HepG2 (cell line): Measurements from ENCODE around the gene SDCCAG8. TPM values are rescaled to one million over a fixed set of nuclear protein-coding genes. Genes with fewer than 3 reads are reported as not detected.
A peak's percentile ranks its signal among the peaks of the same experiment; 100 is the strongest.

Experiments used
- ARNT2 ChIP-seq: sonication (generic); formaldehyde crosslinking; IDR thresholded peaks from 2 replicates; pipeline ENCODE4 v1.8.0; 2022; ENCODE audit warnings: mild to moderate bottlenecking, low read depth, missing genetic modification reagents, moderate library complexity
- BCL3 ChIP-seq: sonication (generic); formaldehyde crosslinking; IDR thresholded peaks from 2 replicates; pipeline ENCODE4 v1.5.1; 2020; ENCODE audit warnings: mild to moderate bottlenecking, missing genetic modification reagents, moderate library complexity
- CSRNP2 ChIP-seq: sonication (generic); formaldehyde crosslinking; conservative IDR thresholded peaks from 2 replicates; pipeline ENCODE4 v1.8.0; 2022; ENCODE audit warnings: low read depth, missing genetic modification reagents
- GATAD2A ChIP-seq: IDR thresholded peaks from 2 replicates; pipeline ENCODE4 v1.6.1; 2016
- HOXA9 ChIP-seq: sonication (generic); formaldehyde crosslinking; IDR thresholded peaks from 2 replicates; pipeline ENCODE4 v1.8.1; 2022; ENCODE audit warnings: missing genetic modification reagents, mild to moderate bottlenecking, moderate library complexity, borderline replicate concordance
- MIER3 ChIP-seq: IDR thresholded peaks from 2 replicates; pipeline ENCODE4 v1.6.1; 2016; ENCODE audit warnings: missing compliant biosample characterization, borderline replicate concordance
- MLX ChIP-seq: IDR thresholded peaks from 2 replicates; pipeline ENCODE4 v1.6.1; 2016
- NFYB ChIP-seq: sonication (generic); formaldehyde crosslinking; IDR thresholded peaks from 2 replicates; pipeline ENCODE4 v1.4.0; 2020; ENCODE audit warnings: missing genetic modification reagents
- PHF20 ChIP-seq: sonication (generic); formaldehyde crosslinking; IDR thresholded peaks from 2 replicates; pipeline ENCODE4 v1.5.0; 2020; ENCODE audit warnings: mild to moderate bottlenecking, missing genetic modification reagents
- REPIN1 ChIP-seq: sonication (generic); formaldehyde crosslinking; IDR thresholded peaks from 2 replicates; pipeline ENCODE4 v1.8.0; 2022; ENCODE audit warnings: missing genetic modification reagents, low read depth, mild to moderate bottlenecking, borderline replicate concordance
- SP4 ChIP-seq: sonication (generic); formaldehyde crosslinking; IDR thresholded peaks from 2 replicates; pipeline ENCODE4 v1.8.1; 2023; ENCODE audit warnings: mild to moderate bottlenecking, missing genetic modification reagents
- ZBTB43 ChIP-seq: sonication (generic); formaldehyde crosslinking; conservative IDR thresholded peaks from 2 replicates; pipeline ENCODE4 v1.4.0; 2020; ENCODE audit warnings: missing genetic modification reagents
- ZFP91 ChIP-seq: sonication (generic); formaldehyde crosslinking; IDR thresholded peaks from 2 replicates; pipeline ENCODE4 v1.9.0; 2022; ENCODE audit warnings: missing genetic modification reagents, mild to moderate bottlenecking, borderline replicate concordance
- ZNF549 ChIP-seq: sonication (generic); formaldehyde crosslinking; IDR thresholded peaks from 2 replicates; pipeline ENCODE4 v1.5.0; 2020; ENCODE audit warnings: missing genetic modification reagents
- ZNF574 ChIP-seq: sonication (generic); formaldehyde crosslinking; IDR thresholded peaks from 2 replicates; pipeline ENCODE4 v1.4.0; 2020; ENCODE audit warnings: missing genetic modification reagents
- ZNF580 ChIP-seq: IDR thresholded peaks from 2 replicates; pipeline ENCODE4 v1.6.1; 2016; ENCODE audit warnings: low read depth, borderline replicate concordance
- polyA plus RNA-seq, 8 experiments: library from polyadenylated mRNA; depleted of rRNA in 3 of 8; stranded (reverse) in 7 of 8; unstranded in 1 of 8; fragments of >200 nt; fragmentation: Illumina TruSeq in 4 of 8; extraction: Trizol in 4 of 8; gene quantifications; 2 replicates each; pipeline versions ENCODE4 v1.2.1 to v1.2.3, GENCODE V29; 2011 to 2016; ENCODE audit warnings: low read depth in 4 of 8, missing spikeins in 1 of 8, mixed read lengths in 1 of 8; ENCODE audit not compliant: insufficient read depth in 1 of 8
- total RNA-seq, 5 experiments: library from RNA; depleted of rRNA; stranded (reverse); fragments of >200 nt; fragmentation: Illumina TruSeq; extraction: Trizol; gene quantifications; 2 replicates each; pipeline ENCODE4 v1.2.3, GENCODE V29; 2016; ENCODE audit warnings: low read depth in 1 of 5

The SDCCAG8 gene
- total and polyA plus RNA-seq, 2 of the 13 experiments (the other 11 are each of a cell fraction or from before 2014, with no cell fraction given), result 9.5 to 13.4 TPM

- TF ChIP-seq MLX (CRISPR knock-in tag) (no peak), NFYB (CRISPR knock-in tag) (peak; percentile 57), REPIN1 (peak; percentile 20; the same call in 1 of the 2 replicates), ZNF549 (CRISPR knock-in tag) (0 out of 2 replicates have a peak, but pooled peaks have one; percentile 75), BCL3 (CRISPR knock-in tag) (no peak), CSRNP2 (CRISPR knock-in tag) (no peak), ZFP91 (CRISPR knock-in tag) (peak; percentile 21; the same call in 1 of the 2 replicates), ZNF580 (CRISPR knock-in tag) (peak; percentile 64; the same call in 1 of the 2 replicates), ZNF574 (CRISPR knock-in tag) (peak; percentile 76), GATAD2A (CRISPR knock-in tag) (0 out of 2 replicates have a peak, but pooled peaks have one; percentile 14), MIER3 (CRISPR knock-in tag) (0 out of 2 replicates have a peak, but pooled peaks have one; percentile 17), HOXA9 (CRISPR knock-in tag) (no peak), PHF20 (peak; percentile 83), ZBTB43 (CRISPR knock-in tag) (0 out of 2 replicates have a peak, but pooled peaks have one; percentile 35), ARNT2 (0 out of 2 replicates have a peak, but pooled peaks have one; percentile 21), SP4 (CRISPR knock-in tag) (peak; percentile 56; the same call in 1 of the 2 replicates)
Measured at GRCh38 chr1:243255791-243256512, at the start of gene SDCCAG8 (continued).
